K562 (cell line): Measurements from ENCODE around the gene GDF15. TPM values are rescaled to one million over a fixed set of nuclear protein-coding genes. Genes with fewer than 3 reads are reported as not detected.

Source experiments
- ARID2 ChIP-seq: fragments of 450-650 bp; IDR thresholded peaks from 2 replicates; pipeline ENCODE4 v1.6.1; 2017; ENCODE audit warnings: antibody characterized with exemption, mild to moderate bottlenecking
- ATF7 ChIP-seq: fragments of 450-650 bp; IDR thresholded peaks from 2 replicates; pipeline ENCODE4 v1.7.1; 2014; ENCODE audit warnings: mild to moderate bottlenecking, moderate library complexity
- KLF6 ChIP-seq: fragments of 250-450 bp; sonication (Bioruptor Pico); IDR thresholded peaks from 2 replicates; pipeline ENCODE4 v1.4.0; 2020; ENCODE audit warnings: mild to moderate bottlenecking, moderate library complexity, borderline replicate concordance
- MAFF ChIP-seq: IDR thresholded peaks from 2 replicates; pipeline ENCODE4 v1.6.1; 2012; ENCODE audit warnings: low read length, improper control_type of control experiment
- MAFK ChIP-seq: IDR thresholded peaks from 2 replicates; pipeline ENCODE4 v1.6.1; 2011; ENCODE audit warnings: low read length, improper control_type of control experiment
- NFIC ChIP-seq: fragments of 450-650 bp; IDR thresholded peaks from 2 replicates; pipeline ENCODE4 v1.6.1; 2017; ENCODE audit warnings: mild to moderate bottlenecking, inconsistent platforms
- NFYB ChIP-seq: IDR thresholded peaks from 2 replicates; pipeline ENCODE4 v1.6.1; 2011; ENCODE audit warnings: mild to moderate bottlenecking, moderate library complexity; ENCODE audit not compliant: insufficient read length; ENCODE audit errors: extremely low read depth
- NR2C2 ChIP-seq, 2 experiments: fragments of 200-800 bp in 1 of 2; sonication (Bioruptor generic) in 1 of 2; sonication (generic) in 1 of 2; formaldehyde crosslinking in 1 of 2; IDR thresholded peaks; 2 replicates each; pipeline versions ENCODE4 v1.6.1 to v1.8.0; 2016 to 2022; ENCODE audit warnings: mild to moderate bottlenecking in 1 of 2, missing compliant biosample characterization in 1 of 2, missing genetic modification characterization in 1 of 2, missing genetic modification reagents in 1 of 2
- ZBTB49 ChIP-seq: sonication (generic); formaldehyde crosslinking; IDR thresholded peaks from 2 replicates; pipeline ENCODE4 v1.8.0; 2022; ENCODE audit warnings: missing genetic modification reagents, mild to moderate bottlenecking, borderline replicate concordance
- ZEB2 ChIP-seq: fragments of 450-650 bp; IDR thresholded peaks from 2 replicates; pipeline ENCODE4 v1.6.1; 2016
- ZFP36 ChIP-seq: fragments of 150-350 bp; IDR thresholded peaks from 2 replicates; pipeline ENCODE4 v1.6.1; 2018; ENCODE audit warnings: low read length, low read depth; ENCODE audit not compliant: partially characterized antibody
- ZNF121 ChIP-seq: sonication (generic); formaldehyde crosslinking; conservative IDR thresholded peaks from 2 replicates; pipeline ENCODE4 v1.8.0; 2022; ENCODE audit warnings: missing genetic modification reagents
- ZNF197 ChIP-seq: fragments of 200-800 bp; sonication (Bioruptor generic); IDR thresholded peaks from 2 replicates; pipeline ENCODE4 v1.6.1; 2016; ENCODE audit warnings: low read depth, missing genetic modification characterization, missing compliant biosample characterization
- ZNF239 ChIP-seq: fragments of 250-450 bp; sonication (Bioruptor Pico); IDR thresholded peaks from 2 replicates; pipeline ENCODE4 v1.4.0; 2020; ENCODE audit warnings: mild to moderate bottlenecking
- ZNF778 ChIP-seq: fragments of 450-650 bp; formaldehyde crosslinking; IDR thresholded peaks from 2 replicates; pipeline ENCODE4 v1.4.0; 2020; ENCODE audit warnings: mild to moderate bottlenecking, moderate library complexity
- polyA plus RNA-seq, 8 experiments: library from polyadenylated mRNA; depleted of rRNA in 4 of 8; stranded (reverse) in 5 of 8; unstranded in 3 of 8; fragments of >200 nt; fragmentation: Nextera tagmentation in 2 of 8; fragmentation: Illumina TruSeq in 1 of 8; extraction: Ambion mirVana in 2 of 8; extraction: Trizol in 1 of 8; gene quantifications; 2 replicates each; pipeline versions ENCODE4 v1.2.1 to v1.2.3, GENCODE V29; 2011 to 2014; ENCODE audit warnings: inconsistent platforms in 1 of 8, missing spikeins in 1 of 8
- total RNA-seq, 7 experiments: library from RNA; depleted of rRNA in 6 of 7; stranded (reverse); fragments of >200 nt in 6 of 7; fragmentation: Illumina TruSeq in 2 of 7; extraction: Trizol in 2 of 7; gene quantifications; 2 replicates each; pipeline versions ENCODE4 v1.2.1 to v1.2.3, GENCODE V29; 2011 to 2021; ENCODE audit warnings: low replicate concordance in 1 of 7
- TF ChIP-seq, protein P1 (sequence below): sonication (generic); formaldehyde crosslinking; IDR thresholded peaks from 2 replicates; pipeline ENCODE4 v1.8.0; 2022; ENCODE audit warnings: mild to moderate bottlenecking, missing genetic modification reagents, borderline replicate concordance
- TF ChIP-seq, protein P2 (sequence below): sonication (generic); formaldehyde crosslinking; IDR thresholded peaks from 2 replicates; pipeline ENCODE4 v1.8.1; 2023; ENCODE audit warnings: mild to moderate bottlenecking, missing genetic modification reagents
- TF ChIP-seq, protein P3 (sequence below): sonication (generic); IDR thresholded peaks from 2 replicates; pipeline ENCODE4 v1.6.1; 2016
- TF ChIP-seq, protein P4 (sequence below): sonication (generic); formaldehyde crosslinking; IDR thresholded peaks from 2 replicates; pipeline ENCODE4 v1.9.0; 2022; ENCODE audit warnings: mild to moderate bottlenecking, missing genetic modification reagents

Gene GDF15
- total and polyA plus RNA-seq, 9 of the 15 experiments (the other 6 are each of a cell fraction or from before 2014, with no cell fraction given): 2.3 to 82.4 (median 12.5) TPM

GRCh38 chr19:18373892-18374629 lies 11.9 kb upstream of the GDF15 start (continued):
- TF ChIP-seq, protein P1, sequence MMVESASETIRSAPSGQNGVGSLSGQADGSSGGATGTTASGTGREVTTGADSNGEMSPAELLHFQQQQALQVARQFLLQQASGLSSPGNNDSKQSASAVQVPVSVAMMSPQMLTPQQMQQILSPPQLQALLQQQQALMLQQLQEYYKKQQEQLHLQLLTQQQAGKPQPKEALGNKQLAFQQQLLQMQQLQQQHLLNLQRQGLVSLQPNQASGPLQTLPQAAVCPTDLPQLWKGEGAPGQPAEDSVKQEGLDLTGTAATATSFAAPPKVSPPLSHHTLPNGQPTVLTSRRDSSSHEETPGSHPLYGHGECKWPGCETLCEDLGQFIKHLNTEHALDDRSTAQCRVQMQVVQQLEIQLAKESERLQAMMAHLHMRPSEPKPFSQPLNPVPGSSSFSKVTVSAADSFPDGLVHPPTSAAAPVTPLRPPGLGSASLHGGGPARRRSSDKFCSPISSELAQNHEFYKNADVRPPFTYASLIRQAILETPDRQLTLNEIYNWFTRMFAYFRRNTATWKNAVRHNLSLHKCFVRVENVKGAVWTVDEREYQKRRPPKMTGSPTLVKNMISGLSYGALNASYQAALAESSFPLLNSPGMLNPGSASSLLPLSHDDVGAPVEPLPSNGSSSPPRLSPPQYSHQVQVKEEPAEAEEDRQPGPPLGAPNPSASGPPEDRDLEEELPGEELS (CRISPR knock-in tag): 0 out of 2 replicates have a peak, but pooled peaks have one; percentile 65
- TF ChIP-seq, protein P2, sequence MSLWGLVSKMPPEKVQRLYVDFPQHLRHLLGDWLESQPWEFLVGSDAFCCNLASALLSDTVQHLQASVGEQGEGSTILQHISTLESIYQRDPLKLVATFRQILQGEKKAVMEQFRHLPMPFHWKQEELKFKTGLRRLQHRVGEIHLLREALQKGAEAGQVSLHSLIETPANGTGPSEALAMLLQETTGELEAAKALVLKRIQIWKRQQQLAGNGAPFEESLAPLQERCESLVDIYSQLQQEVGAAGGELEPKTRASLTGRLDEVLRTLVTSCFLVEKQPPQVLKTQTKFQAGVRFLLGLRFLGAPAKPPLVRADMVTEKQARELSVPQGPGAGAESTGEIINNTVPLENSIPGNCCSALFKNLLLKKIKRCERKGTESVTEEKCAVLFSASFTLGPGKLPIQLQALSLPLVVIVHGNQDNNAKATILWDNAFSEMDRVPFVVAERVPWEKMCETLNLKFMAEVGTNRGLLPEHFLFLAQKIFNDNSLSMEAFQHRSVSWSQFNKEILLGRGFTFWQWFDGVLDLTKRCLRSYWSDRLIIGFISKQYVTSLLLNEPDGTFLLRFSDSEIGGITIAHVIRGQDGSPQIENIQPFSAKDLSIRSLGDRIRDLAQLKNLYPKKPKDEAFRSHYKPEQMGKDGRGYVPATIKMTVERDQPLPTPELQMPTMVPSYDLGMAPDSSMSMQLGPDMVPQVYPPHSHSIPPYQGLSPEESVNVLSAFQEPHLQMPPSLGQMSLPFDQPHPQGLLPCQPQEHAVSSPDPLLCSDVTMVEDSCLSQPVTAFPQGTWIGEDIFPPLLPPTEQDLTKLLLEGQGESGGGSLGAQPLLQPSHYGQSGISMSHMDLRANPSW (CRISPR knock-in tag): 0 out of 2 replicates have a peak, but pooled peaks have one; percentile 78
- peak; percentile 79 for TF ChIP-seq ZEB2
- TF ChIP-seq ATF7: peak; percentile 73; the same call in 1 of the 2 replicates
- TF ChIP-seq ZFP36: peak; percentile 55
- TF ChIP-seq ZNF778 (CRISPR knock-in tag): no peak
- TF ChIP-seq MAFK: peak; percentile 72
- TF ChIP-seq ZNF239 (CRISPR knock-in tag): peak; percentile 21; the same call in 1 of the 2 replicates
- TF ChIP-seq KLF6: peak; percentile 74; the same call in 1 of the 2 replicates
- TF ChIP-seq NFYB: peak; percentile 39
- TF ChIP-seq ZNF121 (CRISPR knock-in tag): no peak
- TF ChIP-seq ZNF197: peak; percentile 17; the same call in 1 of the 2 replicates
- peak; percentile 90 for TF ChIP-seq NFIC
- peak; percentile 16; the same call in 1 of the 2 replicates for TF ChIP-seq MAFF
- TF ChIP-seq ARID2: no peak
- TF ChIP-seq ZBTB49 (CRISPR knock-in tag): no peak
- TF ChIP-seq, protein P3, sequence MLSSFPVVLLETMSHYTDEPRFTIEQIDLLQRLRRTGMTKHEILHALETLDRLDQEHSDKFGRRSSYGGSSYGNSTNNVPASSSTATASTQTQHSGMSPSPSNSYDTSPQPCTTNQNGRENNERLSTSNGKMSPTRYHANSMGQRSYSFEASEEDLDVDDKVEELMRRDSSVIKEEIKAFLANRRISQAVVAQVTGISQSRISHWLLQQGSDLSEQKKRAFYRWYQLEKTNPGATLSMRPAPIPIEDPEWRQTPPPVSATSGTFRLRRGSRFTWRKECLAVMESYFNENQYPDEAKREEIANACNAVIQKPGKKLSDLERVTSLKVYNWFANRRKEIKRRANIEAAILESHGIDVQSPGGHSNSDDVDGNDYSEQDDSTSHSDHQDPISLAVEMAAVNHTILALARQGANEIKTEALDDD: peak; percentile 52; the same call in 1 of the 2 replicates
- TF ChIP-seq NR2C2 (CRISPR knock-in tag; IDR thresholded peaks at IDR 0.05): peak; percentile 10
- no peak; the same call in 1 of the 2 replicates for TF ChIP-seq NR2C2 (tag; IDR thresholded peaks at IDR 0.05)
- TF ChIP-seq, protein P4, sequence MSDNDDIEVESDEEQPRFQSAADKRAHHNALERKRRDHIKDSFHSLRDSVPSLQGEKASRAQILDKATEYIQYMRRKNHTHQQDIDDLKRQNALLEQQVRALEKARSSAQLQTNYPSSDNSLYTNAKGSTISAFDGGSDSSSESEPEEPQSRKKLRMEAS (CRISPR knock-in tag): peak; percentile 93
